H9 (cell line): ENCODE data around the gene RCAN2. TPM values are rescaled to one million over a fixed set of nuclear protein-coding genes. Genes with fewer than 3 reads are reported as not detected.

Source experiments
- DNase-seq: peaks from one replicate; pipeline ENCODE4 v3.0.0-alpha.2; 2017
- H2AFZ ChIP-seq: one replicate; pipeline ENCODE4 v1.6.1; 2013; ENCODE audit warnings: mild to moderate bottlenecking, low read length, control low read depth, moderate library complexity
- H2AK5ac ChIP-seq: 2 replicates; pipeline ENCODE4 v1.6.1; 2013; ENCODE audit warnings: low read length, control low read depth, mixed read lengths; ENCODE audit not compliant: insufficient read length
- H2BK120ac ChIP-seq: one replicate; pipeline ENCODE4 v1.6.1; 2013; ENCODE audit warnings: low read depth, mild to moderate bottlenecking, low read length, control low read depth, inconsistent platforms; ENCODE audit not compliant: poor library complexity, severe bottlenecking
- H2BK12ac ChIP-seq: 2 replicates; pipeline ENCODE4 v1.6.1; 2013; ENCODE audit warnings: low read length, control low read depth, mixed read lengths, low read depth; ENCODE audit not compliant: insufficient read length
- H2BK15ac ChIP-seq: 2 replicates; pipeline ENCODE4 v1.6.1; 2013; ENCODE audit warnings: low read depth, low read length, control low read depth
- H2BK20ac ChIP-seq: one replicate; pipeline ENCODE4 v1.6.1; 2013; ENCODE audit warnings: low read depth, mild to moderate bottlenecking, low read length, control low read depth, inconsistent platforms; ENCODE audit not compliant: poor library complexity, severe bottlenecking
- H2BK5ac ChIP-seq: 2 replicates; pipeline ENCODE4 v1.6.1; 2013; ENCODE audit warnings: low read length, control low read depth, mixed read lengths; ENCODE audit not compliant: insufficient read length
- H3K14ac ChIP-seq: 2 replicates; pipeline ENCODE4 v1.6.1; 2013; ENCODE audit warnings: low read length, control low read depth; ENCODE audit not compliant: insufficient read depth
- H3K18ac ChIP-seq: 2 replicates; pipeline ENCODE4 v1.6.1; 2013; ENCODE audit warnings: low read depth, mild to moderate bottlenecking, mixed read lengths, low read length, control low read depth; ENCODE audit not compliant: insufficient read length
- H3K23ac ChIP-seq: 2 replicates; pipeline ENCODE4 v1.6.1; 2013; ENCODE audit warnings: low read length, control low read depth, mixed read lengths, low read depth; ENCODE audit not compliant: insufficient read length
- H3K23me2 ChIP-seq: 2 replicates; pipeline ENCODE4 v1.6.1; 2013; ENCODE audit warnings: low read depth, mild to moderate bottlenecking, mixed read lengths, low read length, control low read depth; ENCODE audit not compliant: insufficient read length, poor library complexity, severe bottlenecking
- H3K27ac ChIP-seq: 2 replicates; pipeline ENCODE4 v1.5.1; 2013; ENCODE audit warnings: low read length, control low read depth, mixed read lengths, low read depth; ENCODE audit not compliant: insufficient read length
- H3K27me3 ChIP-seq: 2 replicates; pipeline ENCODE4 v1.6.1; 2013; ENCODE audit warnings: low read length, control low read depth, inconsistent platforms; ENCODE audit not compliant: insufficient read depth
- H3K4ac ChIP-seq: 2 replicates; pipeline ENCODE4 v1.6.1; 2013; ENCODE audit warnings: low read depth, mild to moderate bottlenecking, control low read depth, inconsistent platforms, low read length, moderate library complexity
- H3K4me1 ChIP-seq: 2 replicates; pipeline ENCODE4 v1.6.1; 2013; ENCODE audit warnings: low read length, control low read depth, inconsistent platforms; ENCODE audit not compliant: insufficient read depth
- H3K4me2 ChIP-seq: 2 replicates; pipeline ENCODE4 v1.6.1; 2013; ENCODE audit warnings: low read length, control low read depth, mixed read lengths; ENCODE audit not compliant: insufficient read length, insufficient read depth
- H3K56ac ChIP-seq: 2 replicates; pipeline ENCODE4 v1.6.1; 2013; ENCODE audit warnings: low read depth, mild to moderate bottlenecking, mixed read lengths, low read length, control low read depth; ENCODE audit not compliant: insufficient read length
- H3K79me1 ChIP-seq: 2 replicates; pipeline ENCODE4 v1.6.1; 2013; ENCODE audit warnings: low read depth, mild to moderate bottlenecking, moderate library complexity, low read length, control low read depth, inconsistent platforms; ENCODE audit not compliant: insufficient read depth, poor library complexity, severe bottlenecking
- H3K79me2 ChIP-seq: 2 replicates; pipeline ENCODE4 v1.6.1; 2013; ENCODE audit warnings: low read length, control low read depth, inconsistent platforms; ENCODE audit not compliant: insufficient read depth
- H3K9ac ChIP-seq: 2 replicates; pipeline ENCODE4 v1.6.1; 2013; ENCODE audit warnings: low read length, control low read depth, mixed read lengths; ENCODE audit not compliant: insufficient read length; ENCODE audit errors: extremely low read depth
- H3K9me3 ChIP-seq: one replicate; pipeline ENCODE4 v1.6.1; 2013; ENCODE audit warnings: low read depth, low read length, inconsistent platforms; ENCODE audit not compliant: control insufficient read depth
- H3T11ph ChIP-seq: one replicate; pipeline ENCODE4 v1.6.1; 2013; ENCODE audit warnings: mild to moderate bottlenecking, low read length, control low read depth, inconsistent platforms
- H4K20me1 ChIP-seq: one replicate; pipeline ENCODE4 v1.6.1; 2013; ENCODE audit not compliant: control insufficient read depth, insufficient read length, insufficient read depth
- H4K5ac ChIP-seq: 2 replicates; pipeline ENCODE4 v1.6.1; 2013; ENCODE audit warnings: low read depth, mild to moderate bottlenecking, mixed read lengths, low read length, control low read depth; ENCODE audit not compliant: insufficient read length
- H4K8ac ChIP-seq: replicated peaks from 2 replicates; pipeline ENCODE4 v1.6.1; 2013; ENCODE audit warnings: low read length, control low read depth, mixed read lengths, low read depth; ENCODE audit not compliant: insufficient read length
- H4K91ac ChIP-seq: 2 replicates; pipeline ENCODE4 v1.6.1; 2013; ENCODE audit warnings: low read depth, mild to moderate bottlenecking, moderate library complexity, mixed read lengths, low read length, control low read depth; ENCODE audit not compliant: insufficient read length
- H3K27ac Mint-ChIP-seq, 3 experiments: 2 replicates in 2 of 3; 3 replicates in 1 of 3; pipeline ENCODE4 v1.8.0; 2020 to 2021; ENCODE audit warnings: mixed read lengths in 3 of 3, mild to moderate bottlenecking in 1 of 3, moderate library complexity in 1 of 3
- H3K27me3 Mint-ChIP-seq: 2 replicates; pipeline ENCODE4 v1.8.0; 2021; ENCODE audit warnings: low read depth, mild to moderate bottlenecking, moderate library complexity, mixed read lengths
- H3K36me3 Mint-ChIP-seq, 3 experiments: 2 replicates in 2 of 3; 3 replicates in 1 of 3; pipeline ENCODE4 v1.8.0; 2020 to 2021; ENCODE audit warnings: low read depth in 3 of 3, mixed read lengths in 3 of 3; ENCODE audit not compliant: insufficient read depth in 1 of 3
- H3K4me1 Mint-ChIP-seq, 2 experiments: 2 replicates each; pipeline ENCODE4 v1.8.0; 2020; ENCODE audit warnings: mixed read lengths in 2 of 2
- H3K4me3 Mint-ChIP-seq, 2 experiments: 2 replicates in 1 of 2; 3 replicates in 1 of 2; pipeline ENCODE4 v1.8.0; 2020 to 2021; ENCODE audit warnings: mild to moderate bottlenecking in 2 of 2, mixed read lengths in 2 of 2, moderate library complexity in 1 of 2
- H3K9me3 Mint-ChIP-seq, 2 experiments: 2 replicates in 1 of 2; 3 replicates in 1 of 2; pipeline ENCODE4 v1.8.0; 2020; ENCODE audit warnings: mild to moderate bottlenecking in 2 of 2, mixed read lengths in 2 of 2, moderate library complexity in 1 of 2
- CTCF ChIP-seq: fragments of 200-600 bp; sonication (generic); conservative IDR thresholded peaks from 3 replicates; pipeline ENCODE4 v1.8.0; 2021; ENCODE audit warnings: antibody characterized with exemption, mild to moderate bottlenecking
- WGBS: extraction: QIAGEN DNeasy Blood & Tissue Kit; methylation state at CpG from one replicate; pipeline ENCODE4 v1.1.7; 2013; ENCODE audit warnings: missing lambda C conversion rate, low lambda C conversion rate, mixed read lengths; ENCODE audit not compliant: insufficient read length; ENCODE audit errors: extremely low coverage; 5-methylcytosine and 5-hydroxymethylcytosine counted together
- total RNA-seq: library from RNA; stranded (reverse); gene quantifications from 2 replicates; pipeline ENCODE4 v1.2.1, GENCODE V29; 2021

The RCAN2 gene
- total RNA-seq, 1 experiment from 2014 or later = 3.0 TPM

- H4K20me1 ChIP-seq = no peaks in the 10 kb centered on the region
- no peaks in the 10 kb centered on the region for H3K23me2 ChIP-seq
- H3K9ac ChIP-seq = no peak overlapping the region
- H3K27me3 ChIP-seq = no peaks in the 10 kb centered on the region
- H3K79me1 ChIP-seq = no peaks in the 10 kb centered on the region
- no peak overlapping the region for H3K14ac ChIP-seq
- no peak overlapping the region for H3K18ac ChIP-seq
- no peak overlapping the region for H3T11ph ChIP-seq
- no peak overlapping the region for H3K27ac ChIP-seq
- no peak overlapping the region for H3K56ac ChIP-seq
- no peak overlapping the region for H4K8ac ChIP-seq
- no peak overlapping the region for H2BK5ac ChIP-seq
- no peak overlapping the region for H3K4ac ChIP-seq
- H3K27ac Mint-ChIP-seq = no peak overlapping the region
- no peak for DNase-seq
- H4K5ac ChIP-seq = no peak overlapping the region
- H3K9me3 Mint-ChIP-seq = no peaks in the 10 kb centered on the region
- no peak overlapping the region for H2BK12ac ChIP-seq
- no peak overlapping the region for H2AK5ac ChIP-seq
- WGBS = no CpG with 5 or more reads among the region's 2 CpGs
- H2AFZ ChIP-seq = no peak overlapping the region
- no peaks in the 10 kb centered on the region for H3K4me1 ChIP-seq
- no peak overlapping the region for H4K91ac ChIP-seq
- no peaks in the 10 kb centered on the region for H3K27me3 Mint-ChIP-seq
- H3K4me1 Mint-ChIP-seq = no peaks in the 10 kb centered on the region
- H3K4me2 ChIP-seq = no peak overlapping the region
- H2BK20ac ChIP-seq = no peak overlapping the region
- no peak for TF ChIP-seq CTCF
- H3K36me3 Mint-ChIP-seq = no peaks in the 10 kb centered on the region
- no peaks in the 10 kb centered on the region for H3K79me2 ChIP-seq
- H2BK120ac ChIP-seq = no peak overlapping the region
- no peak overlapping the region for H3K23ac ChIP-seq
- no peak overlapping the region for H3K4me3 Mint-ChIP-seq
- H3K9me3 ChIP-seq = no peaks in the 10 kb centered on the region
- no peak overlapping the region for H2BK15ac ChIP-seq
Measured at GRCh38 chr6:46456297-46456696, 35.0 kb downstream of the RCAN2 start.
